H1 (cell line): ENCODE data around the gene GALR2. TPM values are rescaled to one million over a fixed set of nuclear protein-coding genes. Genes with fewer than 3 reads are reported as not detected.

ENCODE experiments used
- polyA plus RNA-seq, 7 experiments: library from polyadenylated mRNA; depleted of rRNA in 3 of 7; stranded (reverse) in 5 of 7; unstranded in 2 of 7; fragments of >200 nt in 5 of 7; fragments of 200-250 nt in 2 of 7; gene quantifications; 1 replicate in 5 of 7; 2 replicates in 1 of 7; 4 replicates in 1 of 7; pipeline versions ENCODE4 v1.2.1 to v1.2.3, GENCODE V29; 2011 to 2013; ENCODE audit warnings: missing spikeins in 2 of 7, mixed read lengths in 2 of 7
- total RNA-seq: library from RNA; stranded (reverse); fragmentation: NEBNext Ultra II Directional; extraction: Animal tissue kit (Norgen Biotek cat#: 25700); gene quantifications from 2 replicates; pipeline ENCODE4 v1.2.1, GENCODE V29; 2021
- TF ChIP-seq, protein P1 (sequence below): fragments of 300-600 bp; sonication (generic); IDR thresholded peaks from 2 replicates; pipeline ENCODE4 v1.7.1; 2012; ENCODE audit warnings: low read length, moderate library complexity, mild to moderate bottlenecking, inconsistent platforms; ENCODE audit not compliant: insufficient replicate concordance

GALR2 gene
- total and polyA plus RNA-seq, 2 of the 8 experiments (the other 6 are each of a cell fraction or from before 2014, with no cell fraction given): 0.86 to 2.2 TPM

DNA sequence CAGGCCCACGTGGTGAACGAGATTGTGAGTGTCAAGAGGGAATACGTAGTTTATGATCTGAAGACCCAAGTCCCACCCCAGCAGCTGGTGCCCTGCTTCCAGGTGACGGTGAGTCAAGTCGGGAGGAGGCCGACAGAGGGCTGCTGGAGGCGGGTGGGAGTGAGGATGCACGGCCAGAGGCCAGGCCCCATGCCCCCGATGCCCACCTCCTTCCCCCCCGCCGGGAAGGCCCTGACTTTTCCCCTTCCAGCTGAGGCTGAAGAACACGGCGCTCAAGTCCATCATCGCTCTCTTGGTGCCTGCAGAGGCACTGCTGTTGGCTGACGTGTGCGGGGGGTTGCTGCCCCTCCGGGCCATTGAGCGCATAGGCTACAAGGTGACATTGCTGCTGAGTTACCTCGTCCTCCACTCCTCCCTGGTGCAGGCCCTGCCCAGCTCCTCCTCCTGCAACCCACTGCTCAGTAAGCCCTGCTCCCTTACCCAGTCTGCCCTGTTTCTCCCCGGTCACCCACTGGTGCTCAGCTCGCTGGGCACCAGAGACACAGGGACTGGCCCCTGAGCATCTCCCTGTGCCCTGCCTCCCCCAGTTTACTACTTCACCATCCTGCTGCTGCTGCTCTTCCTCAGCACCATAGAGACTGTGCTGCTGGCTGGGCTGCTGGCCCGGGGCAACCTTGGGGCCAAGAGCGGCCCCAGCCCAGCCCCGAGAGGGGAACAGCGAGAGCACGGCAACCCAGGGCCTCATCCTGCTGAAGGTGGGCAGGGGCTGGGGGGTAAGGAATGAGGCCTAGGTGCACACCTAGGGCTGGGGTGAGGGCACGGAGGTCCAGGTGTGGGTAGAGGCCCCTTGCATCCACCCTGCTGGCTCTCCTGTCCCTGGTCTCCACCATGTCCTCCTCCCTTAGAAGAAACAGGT, 7.0 kb downstream of the GALR2 start (continued):
- TF ChIP-seq, protein P1, sequence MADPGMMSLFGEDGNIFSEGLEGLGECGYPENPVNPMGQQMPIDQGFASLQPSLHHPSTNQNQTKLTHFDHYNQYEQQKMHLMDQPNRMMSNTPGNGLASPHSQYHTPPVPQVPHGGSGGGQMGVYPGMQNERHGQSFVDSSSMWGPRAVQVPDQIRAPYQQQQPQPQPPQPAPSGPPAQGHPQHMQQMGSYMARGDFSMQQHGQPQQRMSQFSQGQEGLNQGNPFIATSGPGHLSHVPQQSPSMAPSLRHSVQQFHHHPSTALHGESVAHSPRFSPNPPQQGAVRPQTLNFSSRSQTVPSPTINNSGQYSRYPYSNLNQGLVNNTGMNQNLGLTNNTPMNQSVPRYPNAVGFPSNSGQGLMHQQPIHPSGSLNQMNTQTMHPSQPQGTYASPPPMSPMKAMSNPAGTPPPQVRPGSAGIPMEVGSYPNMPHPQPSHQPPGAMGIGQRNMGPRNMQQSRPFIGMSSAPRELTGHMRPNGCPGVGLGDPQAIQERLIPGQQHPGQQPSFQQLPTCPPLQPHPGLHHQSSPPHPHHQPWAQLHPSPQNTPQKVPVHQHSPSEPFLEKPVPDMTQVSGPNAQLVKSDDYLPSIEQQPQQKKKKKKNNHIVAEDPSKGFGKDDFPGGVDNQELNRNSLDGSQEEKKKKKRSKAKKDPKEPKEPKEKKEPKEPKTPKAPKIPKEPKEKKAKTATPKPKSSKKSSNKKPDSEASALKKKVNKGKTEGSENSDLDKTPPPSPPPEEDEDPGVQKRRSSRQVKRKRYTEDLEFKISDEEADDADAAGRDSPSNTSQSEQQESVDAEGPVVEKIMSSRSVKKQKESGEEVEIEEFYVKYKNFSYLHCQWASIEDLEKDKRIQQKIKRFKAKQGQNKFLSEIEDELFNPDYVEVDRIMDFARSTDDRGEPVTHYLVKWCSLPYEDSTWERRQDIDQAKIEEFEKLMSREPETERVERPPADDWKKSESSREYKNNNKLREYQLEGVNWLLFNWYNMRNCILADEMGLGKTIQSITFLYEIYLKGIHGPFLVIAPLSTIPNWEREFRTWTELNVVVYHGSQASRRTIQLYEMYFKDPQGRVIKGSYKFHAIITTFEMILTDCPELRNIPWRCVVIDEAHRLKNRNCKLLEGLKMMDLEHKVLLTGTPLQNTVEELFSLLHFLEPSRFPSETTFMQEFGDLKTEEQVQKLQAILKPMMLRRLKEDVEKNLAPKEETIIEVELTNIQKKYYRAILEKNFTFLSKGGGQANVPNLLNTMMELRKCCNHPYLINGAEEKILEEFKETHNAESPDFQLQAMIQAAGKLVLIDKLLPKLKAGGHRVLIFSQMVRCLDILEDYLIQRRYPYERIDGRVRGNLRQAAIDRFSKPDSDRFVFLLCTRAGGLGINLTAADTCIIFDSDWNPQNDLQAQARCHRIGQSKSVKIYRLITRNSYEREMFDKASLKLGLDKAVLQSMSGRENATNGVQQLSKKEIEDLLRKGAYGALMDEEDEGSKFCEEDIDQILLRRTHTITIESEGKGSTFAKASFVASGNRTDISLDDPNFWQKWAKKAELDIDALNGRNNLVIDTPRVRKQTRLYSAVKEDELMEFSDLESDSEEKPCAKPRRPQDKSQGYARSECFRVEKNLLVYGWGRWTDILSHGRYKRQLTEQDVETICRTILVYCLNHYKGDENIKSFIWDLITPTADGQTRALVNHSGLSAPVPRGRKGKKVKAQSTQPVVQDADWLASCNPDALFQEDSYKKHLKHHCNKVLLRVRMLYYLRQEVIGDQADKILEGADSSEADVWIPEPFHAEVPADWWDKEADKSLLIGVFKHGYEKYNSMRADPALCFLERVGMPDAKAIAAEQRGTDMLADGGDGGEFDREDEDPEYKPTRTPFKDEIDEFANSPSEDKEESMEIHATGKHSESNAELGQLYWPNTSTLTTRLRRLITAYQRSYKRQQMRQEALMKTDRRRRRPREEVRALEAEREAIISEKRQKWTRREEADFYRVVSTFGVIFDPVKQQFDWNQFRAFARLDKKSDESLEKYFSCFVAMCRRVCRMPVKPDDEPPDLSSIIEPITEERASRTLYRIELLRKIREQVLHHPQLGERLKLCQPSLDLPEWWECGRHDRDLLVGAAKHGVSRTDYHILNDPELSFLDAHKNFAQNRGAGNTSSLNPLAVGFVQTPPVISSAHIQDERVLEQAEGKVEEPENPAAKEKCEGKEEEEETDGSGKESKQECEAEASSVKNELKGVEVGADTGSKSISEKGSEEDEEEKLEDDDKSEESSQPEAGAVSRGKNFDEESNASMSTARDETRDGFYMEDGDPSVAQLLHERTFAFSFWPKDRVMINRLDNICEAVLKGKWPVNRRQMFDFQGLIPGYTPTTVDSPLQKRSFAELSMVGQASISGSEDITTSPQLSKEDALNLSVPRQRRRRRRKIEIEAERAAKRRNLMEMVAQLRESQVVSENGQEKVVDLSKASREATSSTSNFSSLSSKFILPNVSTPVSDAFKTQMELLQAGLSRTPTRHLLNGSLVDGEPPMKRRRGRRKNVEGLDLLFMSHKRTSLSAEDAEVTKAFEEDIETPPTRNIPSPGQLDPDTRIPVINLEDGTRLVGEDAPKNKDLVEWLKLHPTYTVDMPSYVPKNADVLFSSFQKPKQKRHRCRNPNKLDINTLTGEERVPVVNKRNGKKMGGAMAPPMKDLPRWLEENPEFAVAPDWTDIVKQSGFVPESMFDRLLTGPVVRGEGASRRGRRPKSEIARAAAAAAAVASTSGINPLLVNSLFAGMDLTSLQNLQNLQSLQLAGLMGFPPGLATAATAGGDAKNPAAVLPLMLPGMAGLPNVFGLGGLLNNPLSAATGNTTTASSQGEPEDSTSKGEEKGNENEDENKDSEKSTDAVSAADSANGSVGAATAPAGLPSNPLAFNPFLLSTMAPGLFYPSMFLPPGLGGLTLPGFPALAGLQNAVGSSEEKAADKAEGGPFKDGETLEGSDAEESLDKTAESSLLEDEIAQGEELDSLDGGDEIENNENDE: no peak
- TF ChIP-seq, all 59 proteins: peak for 1
